ENCODE data around the gene TNFRSF1B.

TNFRSF1B gene

DNA sequence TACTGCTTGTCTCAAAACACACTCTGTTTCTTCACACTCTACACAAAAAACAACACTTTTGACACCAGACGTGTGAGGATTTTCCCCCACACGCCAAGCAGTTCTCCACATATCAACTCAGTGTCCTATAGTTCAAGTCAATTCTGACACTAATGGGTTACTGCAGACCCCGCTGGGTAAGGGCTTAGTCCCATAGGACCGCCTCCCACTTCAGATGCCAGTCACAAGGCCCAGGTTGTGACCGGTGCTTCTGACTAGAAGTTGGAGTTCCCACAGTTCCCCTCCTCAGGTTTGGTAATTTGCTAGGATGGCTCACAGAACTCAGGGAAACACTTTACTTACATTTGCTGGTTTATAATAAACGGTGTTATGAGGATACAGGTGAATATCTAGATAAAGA is 83.0 kb downstream of the TNFRSF1B start:
- Histone ChIP-seq H3K9me3 (ENCODE audit: control insufficient read depth in 5 of 5, low read length in 5 of 5) (no peaks in the 10 kb centered on the region), H3K27me3 (ENCODE audit: control insufficient read depth in 5 of 5, insufficient read depth in 4 of 5, low read length in 5 of 5) (no peaks in the 10 kb centered on the region), H3K27ac (ENCODE audit: low read depth, low read length) (no peak overlapping the region), H3K36me3 (ENCODE audit: control insufficient read depth in 5 of 5, insufficient read depth in 5 of 5, low read length in 5 of 5) (peaks cover 29 to 78% (median 64%) of the 10 kb centered on the region in 5 donors), H3K4me1 (ENCODE audit: control insufficient read depth in 5 of 5, insufficient read depth in 5 of 5, low read length in 5 of 5) (peaks cover 0 to 5% (median 0%) of the 10 kb centered on the region in 5 donors), H3K9ac (ENCODE audit: low read length in 5 of 5) (no peak overlapping the region), H3K4me3 (ENCODE audit: low read depth in 1 of 5, low read length in 5 of 5) (no peak overlapping the region)

DNA sequence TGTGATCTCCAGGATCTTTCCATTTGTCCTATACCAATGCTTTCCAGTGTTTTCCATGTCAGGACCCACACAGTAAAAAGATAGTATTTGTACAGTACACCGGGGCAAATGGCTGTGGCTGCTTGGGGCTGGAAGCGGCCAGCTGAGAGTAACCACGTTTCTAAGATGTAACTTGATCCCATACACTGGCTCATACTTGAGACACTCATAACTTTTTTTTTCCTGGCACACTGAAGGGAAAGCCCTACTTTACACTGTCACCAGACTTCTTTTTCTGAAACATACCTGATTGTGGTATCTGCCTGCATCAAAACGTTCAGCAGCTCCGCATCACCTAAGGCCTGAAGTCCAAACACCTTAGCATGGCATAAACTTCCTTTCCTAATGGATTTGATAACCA is 84.7 kb downstream of the TNFRSF1B start:
- Histone ChIP-seq H3K36me3 (ENCODE audit: control insufficient read depth in 5 of 5, insufficient read depth in 5 of 5, low read length in 5 of 5) (peaks cover 25 to 77% (median 55%) of the 10 kb centered on the region in 5 donors), H3K9me3 (ENCODE audit: control insufficient read depth in 5 of 5, low read length in 5 of 5) (no peaks in the 10 kb centered on the region), H3K27me3 (ENCODE audit: control insufficient read depth in 5 of 5, insufficient read depth in 4 of 5, low read length in 5 of 5) (no peaks in the 10 kb centered on the region), H3K4me3 (ENCODE audit: low read depth in 1 of 5, low read length in 5 of 5) (no peak overlapping the region), H3K9ac (ENCODE audit: low read length in 5 of 5) (no peak overlapping the region), H3K4me1 (ENCODE audit: control insufficient read depth in 5 of 5, insufficient read depth in 5 of 5, low read length in 5 of 5) (peaks cover 0 to 4% (median 0%) of the 10 kb centered on the region in 5 donors), H3K27ac (ENCODE audit: low read depth, low read length) (no peak overlapping the region)

DNA sequence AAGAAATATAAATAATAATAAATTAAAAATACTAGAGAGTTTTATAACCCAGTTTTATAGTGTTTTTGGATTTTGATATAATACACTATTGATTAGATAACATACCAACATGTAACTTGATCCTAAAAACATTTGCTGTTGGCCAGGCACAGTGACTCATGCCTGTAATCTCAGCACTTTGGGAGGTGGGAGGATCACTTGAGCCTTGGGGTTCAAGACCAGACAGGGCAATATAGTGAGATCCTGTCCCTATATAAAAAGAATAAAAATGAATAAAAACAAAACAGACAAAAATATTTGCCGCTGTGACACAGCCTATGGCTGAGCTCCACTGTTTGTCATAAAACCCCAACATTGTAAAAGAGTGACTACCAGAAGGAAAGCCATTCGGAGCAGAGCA is 89.1 kb downstream of the TNFRSF1B start:
- H3K4me3 ChIP-seq (ENCODE audit: low read depth in 1 of 5, low read length in 5 of 5), result no peak overlapping the region

DNA sequence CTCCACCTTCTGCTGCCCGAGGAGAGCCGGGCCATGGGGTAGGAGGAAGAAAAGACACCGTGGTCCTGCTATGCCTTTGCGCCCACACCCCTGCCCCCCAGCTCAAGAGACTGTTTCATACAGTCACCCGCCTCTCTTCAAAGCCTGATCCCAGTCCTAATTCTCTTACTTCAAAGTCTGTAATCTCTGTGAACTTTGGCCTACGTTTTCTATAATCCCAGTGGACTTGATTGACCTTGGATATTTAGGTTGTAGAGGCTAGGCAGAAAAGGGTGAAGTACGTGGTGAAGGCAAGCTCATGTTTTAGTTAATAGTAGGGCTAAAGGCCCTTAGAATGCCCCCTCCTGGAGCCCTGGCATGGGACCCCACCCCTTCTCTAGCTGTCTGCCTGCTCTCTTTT is 91.5 kb downstream of the TNFRSF1B start:
- Histone ChIP-seq H3K27ac (ENCODE audit: low read depth, low read length) (no peak overlapping the region), H3K9ac (ENCODE audit: low read length in 5 of 5) (no peak overlapping the region), H3K9me3 (ENCODE audit: control insufficient read depth in 5 of 5, low read length in 5 of 5) (no peaks in the 10 kb centered on the region), H3K27me3 (ENCODE audit: control insufficient read depth in 5 of 5, insufficient read depth in 4 of 5, low read length in 5 of 5) (no peaks in the 10 kb centered on the region), H3K36me3 (ENCODE audit: control insufficient read depth in 5 of 5, insufficient read depth in 5 of 5, low read length in 5 of 5) (peaks cover 45 to 94% (median 75%) of the 10 kb centered on the region in 5 donors), H3K4me3 (ENCODE audit: low read depth in 1 of 5, low read length in 5 of 5) (no peak overlapping the region), H3K4me1 (ENCODE audit: control insufficient read depth in 5 of 5, insufficient read depth in 5 of 5, low read length in 5 of 5) (no peaks in the 10 kb centered on the region)

More for the DNA sequence above, 89.1 kb downstream of the TNFRSF1B start:
- peaks cover 32 to 88% (median 68%) of the 10 kb centered on the region in 5 donors for H3K36me3 ChIP-seq (ENCODE audit: control insufficient read depth in 5 of 5, insufficient read depth in 5 of 5, low read length in 5 of 5)
- no peak overlapping the region for H3K27ac ChIP-seq (ENCODE audit: low read depth, low read length)
- no peaks in the 10 kb centered on the region for H3K9me3 ChIP-seq (ENCODE audit: control insufficient read depth in 5 of 5, low read length in 5 of 5)
- H3K27me3 ChIP-seq (ENCODE audit: control insufficient read depth in 5 of 5, insufficient read depth in 4 of 5, low read length in 5 of 5), result no peaks in the 10 kb centered on the region
- H3K4me1 ChIP-seq (ENCODE audit: control insufficient read depth in 5 of 5, insufficient read depth in 5 of 5, low read length in 5 of 5), result no peaks in the 10 kb centered on the region
- no peak overlapping the region for H3K9ac ChIP-seq (ENCODE audit: low read length in 5 of 5)

Data from subcutaneous abdominal adipose tissue (tissue), 5 donors.